ENCODE data around the gene CPOX. TPM values are rescaled to one million over a fixed set of nuclear protein-coding genes. Genes with fewer than 3 reads are reported as not detected.

The CPOX gene
- total RNA-seq, 1 donor from 2014 or later: 18.0 TPM

GRCh38 chr3:98583766-98584165 is 9.6 kb downstream of the CPOX start:
- Histone ChIP-seq H3K4me3 (no peak overlapping the region), H3K9me3 (no peaks in the 10 kb centered on the region), H3K4me1 (peaks cover 8% of the 10 kb centered on the region), H3K27me3 (ENCODE audit: low read depth) (no peaks in the 10 kb centered on the region), H3K27ac (no peak overlapping the region), H3K36me3 (peaks cover 89% of the 10 kb centered on the region)
- ATAC-seq: no peak
- intact Hi-C loops (cut with DNase I): no loop called here
- TF ChIP-seq CTCF (IDR thresholded peaks at IDR 0.05): no peak
- DNase-seq: no peak

GRCh38 chr3:98582042-98582441 is 11.4 kb downstream of the CPOX start:
- H3K27ac ChIP-seq: no peak overlapping the region
- H3K36me3 ChIP-seq: peaks cover 88% of the 10 kb centered on the region
- peaks cover 8% of the 10 kb centered on the region for H3K4me1 ChIP-seq
- no peak for TF ChIP-seq CTCF (IDR thresholded peaks at IDR 0.05)
- H3K4me3 ChIP-seq: no peak overlapping the region
- no peak for ATAC-seq
- DNase-seq: no peak
- intact Hi-C loops (cut with DNase I): no loop called here
- H3K9me3 ChIP-seq: no peaks in the 10 kb centered on the region
- no peaks in the 10 kb centered on the region for H3K27me3 ChIP-seq (ENCODE audit: low read depth)

- ATAC-seq: no peak
- intact Hi-C loops (cut with DNase I): no loop called here
- H3K27me3 ChIP-seq (ENCODE audit: low read depth): no peaks in the 10 kb centered on the region
- H3K4me3 ChIP-seq: no peak overlapping the region
- no peak for DNase-seq
- peaks cover 8% of the 10 kb centered on the region for H3K4me1 ChIP-seq
- H3K27ac ChIP-seq: no peak overlapping the region
- TF ChIP-seq CTCF (IDR thresholded peaks at IDR 0.05): no peak
- peaks cover 84% of the 10 kb centered on the region for H3K36me3 ChIP-seq
- no peaks in the 10 kb centered on the region for H3K9me3 ChIP-seq
These were observed 11.9 kb downstream of the CPOX start for GRCh38 chr3:98581474-98581873.

- Histone ChIP-seq H3K9me3 (no peaks in the 10 kb centered on the region), H3K27me3 (ENCODE audit: low read depth) (no peaks in the 10 kb centered on the region), H3K36me3 (peaks cover 76% of the 10 kb centered on the region), H3K27ac (no peak overlapping the region), H3K4me3 (no peak overlapping the region), H3K4me1 (peaks cover 8% of the 10 kb centered on the region)
- no peak for TF ChIP-seq CTCF (IDR thresholded peaks at IDR 0.05)
- intact Hi-C loops (cut with DNase I): no loop called here
- ATAC-seq (no peak), DNase-seq (no peak)
These were observed 12.7 kb downstream of the CPOX start for GRCh38 chr3:98580401-98581386.

GRCh38 chr3:98577178-98577895 is 16.1 kb downstream of the CPOX start:
- Histone ChIP-seq H3K4me3 (no peak overlapping the region), H3K27me3 (ENCODE audit: low read depth) (no peaks in the 10 kb centered on the region), H3K27ac (no peak overlapping the region), H3K4me1 (no peaks in the 10 kb centered on the region), H3K9me3 (no peaks in the 10 kb centered on the region), H3K36me3 (peaks cover 43% of the 10 kb centered on the region)
- ATAC-seq (no peak), DNase-seq (no peak)
- no peak for TF ChIP-seq CTCF (IDR thresholded peaks at IDR 0.05)
- intact Hi-C loops (cut with DNase I): no loop called here

Measured in lower lobe of right lung (tissue), 2 donors.